ENCODE results near the gene STAT5A. TPM values are rescaled to one million over a fixed set of nuclear protein-coding genes. Genes with fewer than 3 reads are reported as not detected.
A peak's percentile ranks its signal among the peaks of the same experiment; 100 is the strongest.

Gene STAT5A
- total RNA-seq, 1 experiment from 2014 or later = 6.4 TPM

- Histone ChIP-seq H4K5ac (ENCODE audit: insufficient read length, low read depth, low read length) (no peak overlapping the region), H3K9me3 (ENCODE audit: control insufficient read depth, low read depth, low read length) (no peaks in the 10 kb centered on the region), H4K8ac (replicated peaks; ENCODE audit: insufficient read length, low read depth, low read length) (no peak overlapping the region), H3K4me2 (ENCODE audit: insufficient read depth, insufficient read length, low read length) (no peak overlapping the region), H2AFZ (ENCODE audit: low read length) (no peak overlapping the region), H3K56ac (ENCODE audit: insufficient read length, low read depth, low read length) (no peak overlapping the region), H2BK15ac (ENCODE audit: low read depth, low read length) (no peak overlapping the region), H3T11ph (ENCODE audit: low read length) (no peak overlapping the region), H3K14ac (ENCODE audit: insufficient read depth, low read length) (no peak overlapping the region), H3K79me1 (ENCODE audit: insufficient read depth, low read depth, low read length, poor library complexity, severe bottlenecking) (no peaks in the 10 kb centered on the region), H3K23ac (ENCODE audit: insufficient read length, low read depth, low read length) (no peak overlapping the region), H3K79me2 (ENCODE audit: insufficient read depth, low read length) (no peaks in the 10 kb centered on the region), H3K27ac (ENCODE audit: insufficient read length, low read depth, low read length) (no peak overlapping the region), H2BK20ac (ENCODE audit: low read depth, low read length, poor library complexity, severe bottlenecking) (no peak overlapping the region), H3K4ac (ENCODE audit: low read depth, low read length) (no peak overlapping the region), H3K4me1 (ENCODE audit: insufficient read depth, low read length) (no peaks in the 10 kb centered on the region; the same call in 1 of the 2 replicates), H2BK12ac (ENCODE audit: insufficient read length, low read depth, low read length) (no peak overlapping the region), H3K9ac (ENCODE audit: extremely low read depth, insufficient read length, low read length) (no peak overlapping the region), H4K20me1 (ENCODE audit: control insufficient read depth, insufficient read depth, insufficient read length) (peaks cover 3% of the 10 kb centered on the region), H2AK5ac (ENCODE audit: insufficient read length, low read length) (no peak overlapping the region), H4K91ac (ENCODE audit: insufficient read length, low read depth, low read length) (no peak overlapping the region), H2BK5ac (ENCODE audit: insufficient read length, low read length) (no peak overlapping the region), H3K27me3 (ENCODE audit: insufficient read depth, low read length) (no peaks in the 10 kb centered on the region), H3K23me2 (ENCODE audit: insufficient read length, low read depth, low read length, poor library complexity, severe bottlenecking) (no peaks in the 10 kb centered on the region), H2BK120ac (ENCODE audit: low read depth, low read length, poor library complexity, severe bottlenecking) (no peak overlapping the region), H3K18ac (ENCODE audit: insufficient read length, low read depth, low read length) (no peak overlapping the region)
- DNase-seq = no peak
- no peaks in the 10 kb centered on the region for H3K27me3 Mint-ChIP-seq (ENCODE audit: low read depth)
- peaks cover 16 to 18% of the 10 kb centered on the region in 2 experiments for H3K4me1 Mint-ChIP-seq
- WGBS (ENCODE audit: extremely low coverage, insufficient read length, low lambda C conversion rate) = no CpG with 5 or more reads among the region's 9 CpGs
- no peaks in the 10 kb centered on the region for H3K9me3 Mint-ChIP-seq
- H3K36me3 Mint-ChIP-seq (ENCODE audit: insufficient read depth in 1 of 3, low read depth in 3 of 3) = peaks cover 36 to 82% (median 74%) of the 10 kb centered on the region in 3 experiments; a peak in 6 of 7 replicates
- peak overlapping the region in 2 of 3 experiments; percentile 2 to 47; a peak in 3 of 7 replicates for H3K27ac Mint-ChIP-seq
- TF ChIP-seq, protein P1, sequence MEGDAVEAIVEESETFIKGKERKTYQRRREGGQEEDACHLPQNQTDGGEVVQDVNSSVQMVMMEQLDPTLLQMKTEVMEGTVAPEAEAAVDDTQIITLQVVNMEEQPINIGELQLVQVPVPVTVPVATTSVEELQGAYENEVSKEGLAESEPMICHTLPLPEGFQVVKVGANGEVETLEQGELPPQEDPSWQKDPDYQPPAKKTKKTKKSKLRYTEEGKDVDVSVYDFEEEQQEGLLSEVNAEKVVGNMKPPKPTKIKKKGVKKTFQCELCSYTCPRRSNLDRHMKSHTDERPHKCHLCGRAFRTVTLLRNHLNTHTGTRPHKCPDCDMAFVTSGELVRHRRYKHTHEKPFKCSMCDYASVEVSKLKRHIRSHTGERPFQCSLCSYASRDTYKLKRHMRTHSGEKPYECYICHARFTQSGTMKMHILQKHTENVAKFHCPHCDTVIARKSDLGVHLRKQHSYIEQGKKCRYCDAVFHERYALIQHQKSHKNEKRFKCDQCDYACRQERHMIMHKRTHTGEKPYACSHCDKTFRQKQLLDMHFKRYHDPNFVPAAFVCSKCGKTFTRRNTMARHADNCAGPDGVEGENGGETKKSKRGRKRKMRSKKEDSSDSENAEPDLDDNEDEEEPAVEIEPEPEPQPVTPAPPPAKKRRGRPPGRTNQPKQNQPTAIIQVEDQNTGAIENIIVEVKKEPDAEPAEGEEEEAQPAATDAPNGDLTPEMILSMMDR (conservative IDR thresholded peaks at IDR 0.05) = no peak
- H3K4me3 Mint-ChIP-seq = no peak overlapping the region
These were observed 54.1 kb downstream of the STAT5A start for GRCh38 chr17:42342242-42343008.
